Ishikawa (cell line): ENCODE data around the gene CDC123.

ENCODE experiments used
- CEBPB ChIP-seq: IDR thresholded peaks from 2 replicates; pipeline ENCODE4 v1.6.1; 2012
- CREB1 ChIP-seq: IDR thresholded peaks from 2 replicates; pipeline ENCODE4 v1.6.1; 2012; ENCODE audit warnings: low read depth
- EGR1 ChIP-seq: IDR thresholded peaks from 2 replicates; pipeline ENCODE4 v1.6.1; 2012
- EP300 ChIP-seq: IDR thresholded peaks from 2 replicates; pipeline ENCODE4 v1.6.1; 2012; ENCODE audit warnings: borderline replicate concordance
- FOXM1 ChIP-seq: IDR thresholded peaks from 2 replicates; pipeline ENCODE4 v1.6.1; 2012; ENCODE audit warnings: low read depth, borderline replicate concordance
- MAX ChIP-seq: IDR thresholded peaks from 2 replicates; pipeline ENCODE4 v1.6.1; 2012
- NFIC ChIP-seq: IDR thresholded peaks from 2 replicates; pipeline ENCODE4 v1.6.1; 2012
- RAD21 ChIP-seq: IDR thresholded peaks from 2 replicates; pipeline ENCODE4 v1.6.1; 2012; ENCODE audit warnings: low read depth
- TAF1 ChIP-seq: IDR thresholded peaks from 2 replicates; pipeline ENCODE4 v1.6.1; 2012; ENCODE audit warnings: low read depth, mild to moderate bottlenecking
- TCF12 ChIP-seq: IDR thresholded peaks from 2 replicates; pipeline ENCODE4 v1.6.1; 2012; ENCODE audit warnings: low read depth
- TEAD4 ChIP-seq: IDR thresholded peaks from 2 replicates; pipeline ENCODE4 v1.6.1; 2012
- YY1 ChIP-seq: IDR thresholded peaks from 2 replicates; pipeline ENCODE4 v1.6.1; 2012; ENCODE audit warnings: low read depth
- ZBTB7A ChIP-seq: IDR thresholded peaks from 2 replicates; pipeline ENCODE4 v1.6.1; 2012; ENCODE audit warnings: low read depth
- TF ChIP-seq, protein P1 (sequence below): IDR thresholded peaks from 2 replicates; pipeline ENCODE4 v1.6.1; 2012; ENCODE audit warnings: low read depth, mild to moderate bottlenecking
- TF ChIP-seq, protein P2 (sequence below): IDR thresholded peaks from 2 replicates; pipeline ENCODE4 v1.6.1; 2012

CDC123 gene

GRCh38 chr10:12165036-12165435 lies 31.0 kb upstream of the CDC123 start:
- TF ChIP-seq NFIC (no peak), ZBTB7A (no peak), YY1 (no peak), CREB1 (no peak), EGR1 (no peak), MAX (no peak), TEAD4 (no peak), TAF1 (no peak), FOXM1 (no peak), RAD21 (no peak), TCF12 (no peak), EP300 (no peak), CEBPB (no peak)
- TF ChIP-seq, protein P1, sequence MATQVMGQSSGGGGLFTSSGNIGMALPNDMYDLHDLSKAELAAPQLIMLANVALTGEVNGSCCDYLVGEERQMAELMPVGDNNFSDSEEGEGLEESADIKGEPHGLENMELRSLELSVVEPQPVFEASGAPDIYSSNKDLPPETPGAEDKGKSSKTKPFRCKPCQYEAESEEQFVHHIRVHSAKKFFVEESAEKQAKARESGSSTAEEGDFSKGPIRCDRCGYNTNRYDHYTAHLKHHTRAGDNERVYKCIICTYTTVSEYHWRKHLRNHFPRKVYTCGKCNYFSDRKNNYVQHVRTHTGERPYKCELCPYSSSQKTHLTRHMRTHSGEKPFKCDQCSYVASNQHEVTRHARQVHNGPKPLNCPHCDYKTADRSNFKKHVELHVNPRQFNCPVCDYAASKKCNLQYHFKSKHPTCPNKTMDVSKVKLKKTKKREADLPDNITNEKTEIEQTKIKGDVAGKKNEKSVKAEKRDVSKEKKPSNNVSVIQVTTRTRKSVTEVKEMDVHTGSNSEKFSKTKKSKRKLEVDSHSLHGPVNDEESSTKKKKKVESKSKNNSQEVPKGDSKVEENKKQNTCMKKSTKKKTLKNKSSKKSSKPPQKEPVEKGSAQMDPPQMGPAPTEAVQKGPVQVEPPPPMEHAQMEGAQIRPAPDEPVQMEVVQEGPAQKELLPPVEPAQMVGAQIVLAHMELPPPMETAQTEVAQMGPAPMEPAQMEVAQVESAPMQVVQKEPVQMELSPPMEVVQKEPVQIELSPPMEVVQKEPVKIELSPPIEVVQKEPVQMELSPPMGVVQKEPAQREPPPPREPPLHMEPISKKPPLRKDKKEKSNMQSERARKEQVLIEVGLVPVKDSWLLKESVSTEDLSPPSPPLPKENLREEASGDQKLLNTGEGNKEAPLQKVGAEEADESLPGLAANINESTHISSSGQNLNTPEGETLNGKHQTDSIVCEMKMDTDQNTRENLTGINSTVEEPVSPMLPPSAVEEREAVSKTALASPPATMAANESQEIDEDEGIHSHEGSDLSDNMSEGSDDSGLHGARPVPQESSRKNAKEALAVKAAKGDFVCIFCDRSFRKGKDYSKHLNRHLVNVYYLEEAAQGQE, result no peak
- TF ChIP-seq, protein P2, sequence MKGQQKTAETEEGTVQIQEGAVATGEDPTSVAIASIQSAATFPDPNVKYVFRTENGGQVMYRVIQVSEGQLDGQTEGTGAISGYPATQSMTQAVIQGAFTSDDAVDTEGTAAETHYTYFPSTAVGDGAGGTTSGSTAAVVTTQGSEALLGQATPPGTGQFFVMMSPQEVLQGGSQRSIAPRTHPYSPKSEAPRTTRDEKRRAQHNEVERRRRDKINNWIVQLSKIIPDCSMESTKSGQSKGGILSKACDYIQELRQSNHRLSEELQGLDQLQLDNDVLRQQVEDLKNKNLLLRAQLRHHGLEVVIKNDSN, result no peak

DNA sequence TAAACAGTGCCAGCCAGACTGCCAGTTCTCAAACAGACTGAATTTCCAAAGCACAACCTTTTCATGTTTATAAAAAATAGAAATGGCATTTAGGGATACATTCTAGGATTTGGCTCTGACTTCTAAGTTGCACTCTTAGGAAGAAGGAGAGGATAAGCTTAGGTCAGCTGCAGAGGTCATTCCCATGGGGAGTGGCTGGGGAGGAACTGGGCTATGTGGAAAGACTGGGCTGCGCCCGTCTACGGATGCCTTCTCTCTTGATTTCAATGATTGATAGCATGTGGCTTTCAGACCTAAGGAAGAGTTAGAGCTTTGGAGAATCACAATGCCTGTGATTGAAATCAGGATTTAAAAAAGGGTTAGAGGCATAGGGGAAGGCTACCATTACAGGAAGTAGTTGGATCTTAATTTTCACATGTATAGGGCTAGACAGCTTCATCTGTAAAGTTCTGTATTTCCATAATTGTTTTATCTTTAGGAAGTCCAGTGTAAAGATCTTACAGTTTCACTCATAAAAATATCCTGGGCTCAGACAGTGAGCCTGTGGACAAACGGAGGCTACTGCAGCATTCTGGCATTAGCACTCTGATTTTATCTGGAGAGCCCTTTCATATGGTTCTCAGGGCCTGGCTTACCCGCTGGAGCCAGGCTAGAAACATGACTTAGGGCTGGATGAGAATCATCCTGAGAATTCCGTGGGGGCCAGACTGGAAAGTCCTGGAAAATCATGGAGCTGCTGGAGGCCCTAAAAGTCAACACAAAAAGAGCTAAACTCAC lies 29.8 kb upstream of the CDC123 start:
- TF ChIP-seq, protein P2, result no peak

DNA sequence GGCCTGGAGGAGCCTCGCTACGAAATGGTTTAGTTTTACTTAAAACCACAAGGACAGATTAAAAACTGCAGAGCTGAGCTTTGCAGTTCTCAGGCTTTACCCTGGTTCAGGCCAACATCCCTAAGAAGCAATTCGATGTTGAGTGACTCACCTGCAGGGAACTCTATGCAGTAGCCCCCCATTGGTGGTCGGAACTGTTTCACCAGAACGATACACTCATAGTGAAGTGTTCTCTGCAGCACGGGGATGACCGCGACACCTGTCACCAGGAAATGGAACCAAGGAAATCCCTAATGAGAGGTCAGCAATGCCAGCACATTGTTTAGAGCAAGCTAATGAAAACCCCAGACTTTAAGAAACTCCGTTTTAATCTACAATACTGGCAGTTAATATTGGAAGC lies 18.3 kb upstream of the CDC123 start:
- TF ChIP-seq RAD21 (no peak), FOXM1 (no peak), YY1 (no peak), MAX (no peak), CEBPB (no peak), EGR1 (no peak), CREB1 (no peak), ZBTB7A (no peak), TEAD4 (no peak), EP300 (no peak), NFIC (no peak), TAF1 (no peak), TCF12 (no peak)
- TF ChIP-seq, protein P2, result no peak
- TF ChIP-seq, protein P1, result no peak

DNA sequence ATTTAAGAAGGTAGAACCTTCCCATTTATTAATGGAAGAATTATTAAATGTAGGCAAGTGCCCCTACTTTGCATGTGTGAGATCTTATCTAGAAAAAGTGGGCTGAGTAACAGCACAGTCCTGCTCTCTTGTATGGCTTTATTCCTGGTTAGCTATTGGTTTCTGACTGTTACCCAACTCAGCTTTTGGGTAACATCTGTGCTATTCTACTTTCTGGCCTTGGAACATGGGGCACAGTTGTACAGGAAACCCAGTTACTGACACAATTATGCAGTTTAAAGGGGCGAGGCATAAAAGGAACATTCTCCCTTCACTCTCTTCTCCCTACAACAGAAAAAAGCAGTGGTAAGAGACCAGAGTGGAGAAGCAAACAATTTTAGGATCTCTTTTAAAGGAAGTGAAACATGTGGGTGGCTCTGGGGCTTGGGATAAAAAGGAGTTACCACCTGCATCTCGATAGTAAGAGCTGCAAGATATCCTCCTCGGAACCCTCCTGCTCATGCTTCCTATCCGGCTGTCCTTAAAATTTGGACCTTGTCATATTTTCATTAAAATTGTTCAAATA lies 16.3 kb upstream of the CDC123 start:
- TF ChIP-seq MAX, result no peak
- no peak for TF ChIP-seq TAF1
- TF ChIP-seq, protein P2, result no peak
- no peak for TF ChIP-seq YY1
- TF ChIP-seq, protein P1, result no peak
- no peak for TF ChIP-seq FOXM1
- TF ChIP-seq CEBPB, result no peak
- TF ChIP-seq CREB1, result no peak
- no peak for TF ChIP-seq TEAD4
- TF ChIP-seq EGR1, result no peak
- no peak for TF ChIP-seq EP300
- no peak for TF ChIP-seq RAD21
- no peak for TF ChIP-seq NFIC
- TF ChIP-seq ZBTB7A, result no peak
